AG20443 (cell line): ENCODE measurements around the gene ZBTB48.

Experiments used
- DNase-seq: peaks from one replicate; pipeline ENCODE4 v3.0.0; 2012; ENCODE audit warnings: low spot score, mixed read lengths

ZBTB48 gene

GRCh38 chr1:6572653-6573383, 7.0 kb upstream of the ZBTB48 start:
- no peak for DNase-seq

GRCh38 chr1:6574025-6574620, 5.7 kb upstream of the ZBTB48 start:
- no peak for DNase-seq

DNA sequence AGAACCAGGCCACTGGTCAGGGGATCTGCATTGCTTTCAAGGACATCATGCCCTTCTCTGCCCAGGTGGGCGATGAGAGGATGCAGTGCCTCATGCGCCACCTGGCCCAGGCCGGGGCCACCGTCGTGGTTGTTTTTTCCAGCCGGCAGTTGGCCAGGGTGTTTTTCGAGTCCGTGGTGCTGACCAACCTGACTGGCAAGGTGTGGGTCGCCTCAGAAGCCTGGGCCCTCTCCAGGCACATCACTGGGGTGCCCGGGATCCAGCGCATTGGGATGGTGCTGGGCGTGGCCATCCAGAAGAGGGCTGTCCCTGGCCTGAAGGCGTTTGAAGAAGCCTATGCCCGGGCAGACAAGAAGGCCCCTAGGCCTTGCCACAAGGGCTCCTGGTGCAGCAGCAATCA, 5.0 kb upstream of the ZBTB48 start:
- no peak for DNase-seq

DNA sequence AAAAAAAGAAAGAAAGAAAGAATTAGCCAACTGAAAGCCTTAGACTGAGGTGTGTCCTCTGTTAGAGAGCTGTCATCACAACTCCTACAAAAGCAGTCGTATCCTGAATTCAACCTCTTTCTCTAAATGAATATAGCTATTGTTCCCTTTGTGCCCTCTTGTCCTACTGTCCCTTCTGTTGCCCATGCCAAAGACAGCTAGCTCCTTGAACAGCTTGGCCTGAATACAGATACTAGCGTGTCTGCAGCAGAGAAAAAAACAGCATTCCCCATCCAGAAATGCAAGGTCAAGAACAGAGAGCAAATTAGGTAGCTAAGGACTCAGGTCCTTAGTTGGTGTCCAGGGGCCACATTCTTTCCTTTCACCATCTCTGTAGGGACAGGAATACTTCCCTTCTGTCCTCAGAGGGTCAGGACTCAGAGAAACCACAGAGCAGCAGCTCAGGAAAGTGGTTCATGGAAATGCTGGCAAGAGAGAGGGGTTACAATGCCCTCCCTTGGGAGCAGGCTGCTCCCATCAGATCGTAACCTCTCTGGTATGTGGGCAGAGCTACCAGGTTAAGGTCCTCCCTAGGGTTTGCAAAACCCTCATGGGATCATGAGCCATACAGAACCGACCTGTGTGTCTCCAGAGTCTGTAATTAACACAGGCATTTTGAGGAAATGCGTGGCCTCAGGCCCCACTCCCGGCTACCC, 1.8 kb upstream of the ZBTB48 start:
- DNase-seq = no peak

DNA sequence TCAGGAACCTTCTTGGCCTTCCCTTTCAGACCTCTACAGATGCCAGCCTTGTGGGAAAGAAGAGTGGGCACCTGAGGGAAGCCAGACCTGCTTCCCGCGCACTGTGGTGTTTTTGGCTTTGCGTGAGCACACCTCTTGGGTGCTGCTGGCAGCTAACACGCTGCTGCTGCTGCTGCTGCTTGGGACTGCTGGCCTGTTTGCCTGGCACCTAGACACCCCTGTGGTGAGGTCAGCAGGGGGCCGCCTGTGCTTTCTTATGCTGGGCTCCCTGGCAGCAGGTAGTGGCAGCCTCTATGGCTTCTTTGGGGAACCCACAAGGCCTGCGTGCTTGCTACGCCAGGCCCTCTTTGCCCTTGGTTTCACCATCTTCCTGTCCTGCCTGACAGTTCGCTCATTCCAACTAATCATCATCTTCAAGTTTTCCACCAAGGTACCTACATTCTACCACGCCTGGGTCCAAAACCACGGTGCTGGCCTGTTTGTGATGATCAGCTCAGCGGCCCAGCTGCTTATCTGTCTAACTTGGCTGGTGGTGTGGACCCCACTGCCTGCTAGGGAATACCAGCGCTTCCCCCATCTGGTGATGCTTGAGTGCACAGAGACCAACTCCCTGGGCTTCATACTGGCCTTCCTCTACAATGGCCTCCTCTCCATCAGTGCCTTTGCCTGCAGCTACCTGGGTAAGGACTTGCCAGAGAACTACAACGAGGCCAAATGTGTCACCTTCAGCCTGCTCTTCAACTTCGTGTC, 995 bp upstream of the ZBTB48 start:
- DNase-seq = no peak

DNA sequence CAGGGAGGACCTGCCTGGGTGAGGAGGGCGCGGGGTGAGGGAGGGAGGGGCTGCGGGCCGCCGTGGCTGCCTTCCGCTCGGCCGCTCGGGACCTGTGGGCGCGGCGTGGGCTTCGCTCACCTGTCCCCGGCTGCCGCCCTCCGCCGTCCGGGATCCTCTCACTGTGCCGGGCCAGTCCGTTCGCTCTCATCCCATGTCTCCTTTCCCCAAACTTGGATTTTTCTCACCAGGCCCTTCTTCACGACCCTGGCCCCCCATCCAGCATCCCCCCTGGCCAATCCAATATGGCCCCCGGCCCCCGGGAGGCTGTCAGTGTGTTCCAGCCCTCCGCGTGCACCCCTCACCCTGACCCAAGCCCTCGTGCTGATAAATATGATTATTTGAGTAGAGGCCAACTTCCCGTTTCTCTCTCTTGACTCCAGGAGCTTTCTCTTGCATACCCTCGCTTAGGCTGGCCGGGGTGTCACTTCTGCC, 362 bp downstream of the ZBTB48 start:
- no peak for DNase-seq

- no peak for DNase-seq
Observed at GRCh38 chr1:6580593-6581409, 1.0 kb downstream of the ZBTB48 start.

DNA sequence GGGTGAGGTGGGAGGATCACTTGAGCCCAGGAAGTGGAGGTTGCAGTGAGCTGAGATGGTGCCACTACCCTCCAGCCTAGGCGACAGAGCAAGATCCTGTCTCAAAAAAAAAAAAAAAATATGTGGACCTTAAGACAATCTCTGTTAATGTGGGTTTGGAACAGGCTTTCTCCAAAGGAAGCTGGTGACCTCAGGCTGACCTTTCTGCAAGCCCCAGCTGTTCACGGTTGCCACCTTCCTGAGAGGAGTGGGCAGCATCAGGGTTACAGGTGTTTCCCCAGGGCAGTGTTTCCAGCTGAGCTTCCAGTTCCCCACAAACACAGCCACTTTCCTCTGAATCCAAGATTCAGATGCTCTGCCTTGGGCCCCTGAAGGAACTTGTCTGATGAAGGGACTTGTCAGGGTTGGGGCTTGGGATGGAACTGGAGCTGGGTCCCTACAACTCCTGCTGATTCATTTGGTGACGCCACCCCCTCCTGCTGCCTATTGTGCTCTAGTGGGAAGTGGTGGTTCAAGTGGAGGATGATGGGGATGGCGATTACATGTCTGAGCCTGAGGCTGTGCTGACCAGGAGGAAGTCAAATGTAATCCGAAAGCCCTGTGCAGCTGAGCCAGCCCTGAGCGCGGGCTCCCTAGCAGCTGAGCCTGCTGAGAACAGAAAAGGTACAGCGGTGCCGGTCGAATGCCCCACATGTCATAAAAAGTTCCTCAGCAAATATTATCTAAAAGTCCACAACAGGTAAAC, 1.9 kb downstream of the ZBTB48 start:
- no peak for DNase-seq

DNA sequence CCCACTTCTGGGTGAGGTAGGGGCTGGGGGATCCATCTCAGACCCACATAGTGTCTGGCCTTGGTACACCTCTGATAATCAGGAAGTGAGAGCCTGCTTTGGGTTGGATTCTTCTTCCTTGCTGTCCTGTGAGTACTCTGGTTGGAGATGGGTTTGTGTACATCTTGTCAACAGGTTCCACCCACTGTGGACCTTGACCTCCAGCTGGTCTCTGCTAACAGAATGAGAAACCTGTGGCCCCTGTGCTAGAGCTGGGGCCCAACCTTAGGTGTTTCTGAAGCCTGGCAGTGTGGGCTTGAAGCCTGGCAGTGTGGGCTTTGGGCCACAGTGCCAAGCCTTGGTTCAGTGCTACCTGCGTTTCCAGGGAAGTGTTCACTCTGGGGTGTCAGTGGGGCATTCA, 2.6 kb downstream of the ZBTB48 start:
- no peak for DNase-seq

DNA sequence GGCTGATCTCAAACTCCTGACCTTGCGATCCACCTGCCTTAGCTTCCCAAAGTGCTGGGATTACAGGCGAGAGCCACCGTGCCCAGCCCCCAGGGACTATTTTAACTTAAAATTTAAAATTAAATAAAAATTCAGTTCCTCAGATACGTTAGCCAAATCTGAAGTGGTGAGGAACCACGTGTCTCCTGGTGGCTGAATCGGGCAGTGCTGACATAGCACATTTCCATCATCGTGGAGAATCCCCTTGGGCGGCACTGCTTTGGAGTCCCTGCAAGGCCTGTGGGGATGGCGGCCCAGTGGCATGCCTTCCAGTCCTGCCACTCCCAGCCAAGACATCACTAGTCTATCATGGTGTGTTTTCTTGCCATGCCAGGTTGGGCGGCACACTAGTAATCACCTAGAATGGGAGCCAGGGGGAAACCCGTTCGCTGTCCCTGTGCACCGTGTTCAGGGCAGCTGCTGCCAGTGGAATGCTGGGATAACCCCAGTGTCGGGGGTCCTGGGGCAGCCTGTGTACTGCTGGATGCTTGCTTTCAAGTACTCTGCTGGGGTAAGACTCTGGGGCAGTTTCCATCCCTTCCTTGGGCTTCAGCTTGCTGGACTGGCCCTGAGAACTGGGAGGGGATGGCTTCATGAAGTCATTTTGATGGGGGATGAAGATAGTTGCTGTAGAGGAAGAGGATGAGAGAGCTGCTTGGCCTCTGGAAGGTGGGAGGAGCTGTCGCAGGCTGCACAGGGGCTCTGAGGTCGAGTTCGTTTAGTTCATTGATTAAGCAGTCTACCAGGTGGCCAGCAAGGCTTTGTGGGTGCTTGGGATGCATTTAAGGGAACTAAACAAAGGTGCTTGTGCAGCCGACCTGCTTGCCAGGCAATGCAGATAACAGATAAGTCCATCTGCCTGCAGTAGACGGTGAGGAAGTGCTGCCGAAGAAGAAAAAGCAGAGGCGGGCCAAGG, 4.6 kb downstream of the ZBTB48 start:
- DNase-seq = no peak

- no peak for DNase-seq
Observed at GRCh38 chr1:6585081-6585722, 5.4 kb downstream of the ZBTB48 start.

DNA sequence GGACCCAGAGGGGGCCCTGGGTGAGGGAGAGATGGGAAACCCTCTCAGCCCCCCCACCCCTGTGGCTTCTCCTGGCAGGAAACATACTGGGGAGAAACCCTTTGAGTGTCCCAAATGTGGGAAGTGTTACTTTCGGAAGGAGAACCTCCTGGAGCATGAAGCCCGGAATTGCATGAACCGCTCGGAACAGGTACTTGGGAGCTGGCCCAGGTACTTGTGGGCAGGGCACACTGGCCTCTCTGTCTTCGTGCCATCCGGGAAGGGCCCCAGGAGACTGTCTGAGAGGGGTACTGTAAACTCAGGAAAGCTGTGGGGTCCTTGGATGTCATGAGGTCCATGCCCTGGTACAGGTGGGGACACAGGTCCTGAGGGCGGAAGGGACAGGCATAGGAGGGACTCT, 6.0 kb downstream of the ZBTB48 start:
- DNase-seq = no peak

GRCh38 chr1:6586404-6586816, 6.6 kb downstream of the ZBTB48 start:
- DNase-seq = no peak

DNA sequence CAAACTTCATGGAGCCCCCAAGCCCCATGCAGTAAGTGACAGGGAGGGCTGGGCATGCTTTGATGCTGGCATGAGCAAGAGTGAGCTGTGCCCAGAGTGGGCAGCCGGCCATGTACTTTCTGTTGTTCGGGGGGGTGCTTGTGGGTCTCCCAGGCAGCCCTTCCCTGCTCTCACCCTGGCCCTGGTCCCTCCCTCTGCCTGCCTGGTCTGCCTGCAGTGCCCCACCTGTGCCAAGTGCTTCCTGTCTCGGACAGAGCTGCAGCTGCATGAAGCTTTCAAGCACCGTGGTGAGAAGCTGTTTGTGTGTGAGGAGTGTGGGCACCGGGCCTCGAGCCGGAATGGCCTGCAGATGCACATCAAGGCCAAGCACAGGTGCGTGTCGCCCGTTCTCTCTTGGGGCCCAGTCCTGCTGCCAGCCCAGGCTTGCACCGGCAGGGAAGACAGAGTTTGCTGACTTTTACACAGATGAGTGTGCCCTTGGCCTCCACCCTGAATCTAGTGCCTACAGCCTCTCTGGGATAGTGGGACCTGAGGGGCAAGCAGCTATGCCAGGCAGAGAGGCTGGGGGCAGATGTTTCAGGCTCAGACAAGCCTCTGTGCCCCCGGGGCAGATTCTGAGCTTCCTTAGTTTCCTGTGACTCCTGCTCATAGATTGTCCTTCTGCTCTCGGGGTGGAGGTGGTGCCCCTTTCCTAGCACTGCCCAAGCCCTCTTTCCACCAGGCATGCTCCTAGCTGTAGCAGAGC, 7.6 kb downstream of the ZBTB48 start:
- DNase-seq = no peak

DNA sequence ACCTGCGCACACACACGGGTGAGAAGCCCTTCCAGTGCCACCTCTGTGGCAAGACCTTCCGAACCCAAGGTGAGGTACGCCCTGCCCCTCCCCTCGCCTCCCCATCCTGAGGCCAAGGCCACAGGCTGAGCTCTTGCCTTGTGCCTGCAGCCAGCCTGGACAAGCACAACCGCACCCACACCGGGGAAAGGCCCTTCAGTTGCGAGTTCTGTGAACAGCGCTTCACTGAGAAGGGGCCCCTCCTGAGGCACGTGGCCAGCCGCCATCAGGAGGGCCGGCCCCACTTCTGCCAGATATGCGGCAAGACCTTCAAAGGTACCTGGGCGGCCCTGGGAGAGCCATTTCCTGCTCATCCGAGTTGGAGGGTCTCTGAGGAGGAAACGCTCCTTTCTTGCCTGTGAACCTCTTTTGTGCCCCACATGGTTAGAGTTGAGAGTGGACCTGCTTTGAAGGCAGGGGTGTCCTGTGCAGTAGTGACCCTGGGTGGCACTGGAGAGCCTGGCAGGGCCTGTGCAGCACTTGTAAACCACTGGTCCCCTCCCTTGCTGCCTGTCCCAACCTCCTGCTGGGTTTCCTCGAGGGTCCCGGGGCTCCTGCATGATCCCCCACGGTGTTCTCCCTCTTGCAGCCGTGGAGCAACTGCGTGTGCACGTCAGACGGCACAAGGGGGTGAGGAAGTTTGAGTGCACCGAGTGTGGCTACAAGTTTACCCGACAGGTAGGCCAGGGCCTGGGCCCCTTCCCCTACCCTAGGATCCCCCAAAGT, 8.5 kb downstream of the ZBTB48 start:
- no peak for DNase-seq

DNA sequence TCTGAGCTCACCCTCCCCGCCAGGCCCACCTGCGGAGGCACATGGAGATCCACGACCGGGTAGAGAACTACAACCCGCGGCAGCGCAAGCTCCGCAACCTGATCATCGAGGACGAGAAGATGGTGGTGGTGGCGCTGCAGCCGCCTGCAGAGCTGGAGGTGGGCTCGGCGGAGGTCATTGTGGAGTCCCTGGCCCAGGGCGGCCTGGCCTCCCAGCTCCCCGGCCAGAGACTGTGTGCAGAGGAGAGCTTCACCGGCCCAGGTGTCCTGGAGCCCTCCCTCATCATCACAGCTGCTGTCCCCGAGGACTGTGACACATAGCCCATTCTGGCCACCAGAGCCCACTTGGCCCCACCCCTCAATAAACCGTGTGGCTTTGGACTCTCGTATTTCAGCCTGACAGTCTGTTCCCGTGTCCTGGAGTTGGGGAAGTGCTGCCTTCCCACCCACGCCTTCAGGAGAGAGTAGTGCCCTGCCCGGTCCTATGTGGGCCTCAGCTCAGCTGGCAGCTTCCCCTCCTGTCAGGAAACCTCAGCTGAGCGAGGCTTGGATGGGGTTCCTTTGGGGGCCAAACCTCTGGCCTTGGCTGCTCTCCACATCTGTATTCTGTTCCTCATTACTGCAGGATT, 9.2 kb downstream of the ZBTB48 start:
- no peak for DNase-seq

DNA sequence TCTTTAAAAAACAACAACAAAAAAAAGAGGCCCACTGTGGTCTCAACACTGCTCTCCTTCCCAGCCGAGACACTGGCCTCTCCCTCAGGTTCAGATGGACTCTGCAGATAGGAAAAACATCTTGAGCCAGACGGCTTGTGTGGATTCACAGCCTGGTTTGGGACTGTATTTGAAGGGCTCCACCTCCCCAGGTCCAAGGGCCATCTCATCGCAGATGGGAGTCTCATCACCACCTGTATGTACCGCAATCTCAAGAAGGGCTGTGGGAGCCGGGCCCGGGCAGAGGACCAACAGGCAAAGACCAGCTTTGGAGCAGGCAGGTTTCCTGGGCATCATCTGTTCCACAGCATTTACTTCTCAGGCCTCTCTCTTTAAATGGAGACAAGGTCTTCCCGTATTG, 10.3 kb downstream of the ZBTB48 start:
- DNase-seq = no peak
